Measurements from ENCODE around the gene CCDC159.
A peak's percentile ranks its signal among the peaks of the same experiment; 100 is the strongest.
"Not testable (repeated sequence)": the region's sequence is repeated elsewhere in the genome, so short reads cannot be mapped to it uniquely, and the experiment has no call there.

CCDC159 gene

DNA sequence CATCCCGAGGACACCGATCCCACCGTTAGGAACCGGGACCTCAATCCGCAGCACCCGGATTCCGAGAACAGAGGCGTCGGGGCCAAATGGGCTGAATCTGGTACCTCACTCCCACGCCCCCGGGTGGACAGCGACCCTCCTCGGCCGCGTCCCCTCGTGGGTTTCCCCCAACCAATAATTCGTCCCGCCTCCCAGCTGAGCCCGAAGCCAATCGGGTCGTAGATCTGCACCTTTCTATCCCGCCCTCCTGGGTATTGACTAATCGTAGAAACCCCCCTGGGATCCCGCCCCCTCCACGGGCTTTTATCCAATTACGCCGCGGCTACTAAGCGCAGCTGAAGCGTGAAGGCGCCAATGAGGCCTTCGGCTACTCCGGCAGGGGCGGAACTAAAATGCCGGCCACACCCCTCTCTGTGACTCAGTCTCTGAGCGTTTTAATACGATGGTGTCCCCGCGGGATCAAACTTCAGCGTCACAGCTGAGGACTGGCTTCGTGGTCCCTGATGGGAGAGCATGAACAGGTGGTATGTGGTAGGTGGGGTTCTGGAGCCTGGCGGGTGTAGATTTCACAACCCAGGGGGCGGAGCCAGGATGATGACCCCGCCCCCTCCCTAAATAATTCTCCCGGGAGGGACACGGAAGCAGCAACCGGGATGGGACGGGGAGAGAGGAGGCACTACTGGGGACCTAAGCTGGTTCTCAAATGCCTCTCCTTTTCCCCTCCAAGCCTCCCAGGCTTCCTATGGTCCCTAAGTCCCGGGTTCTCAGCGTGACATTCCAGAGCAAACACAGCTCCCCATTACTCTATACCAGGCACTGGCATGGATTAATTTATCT is at the start of gene CCDC159, which contains the start of gene TMEM205:
TSS of gene CCDC159 (plus strand) at position 416 of the 837 bp plus-strand sequence. CDS start at position 504, 88 bp downstream.
TSS of gene TMEM205 (minus strand) at position 165 of the 837 bp plus-strand sequence. CDS start 649 bp downstream, outside the sequence.
- DNase-seq, result peak; percentile 92

- no peak for DNase-seq
These were observed 46.1 kb upstream of the CCDC159 start for GRCh38 chr19:11299946-11300810.

DNA sequence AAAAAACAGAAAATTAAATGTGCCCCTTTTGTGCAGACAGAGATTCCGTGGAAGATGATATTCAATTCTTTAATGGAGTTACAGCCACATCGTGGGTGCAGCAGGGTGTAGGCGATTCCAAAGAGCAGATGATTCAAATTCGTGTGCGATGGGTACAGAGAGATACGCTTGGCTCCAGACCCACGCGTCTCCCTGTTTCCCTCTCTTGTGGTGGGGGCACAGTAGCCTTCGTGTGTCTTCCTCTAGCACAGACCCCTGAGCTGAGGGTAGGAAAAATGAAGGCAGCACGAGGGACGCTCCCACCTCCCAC is 45.6 kb upstream of the CCDC159 start:
- DNase-seq, result no peak

- no peak for DNase-seq
These were observed 41.4 kb upstream of the CCDC159 start for GRCh38 chr19:11304936-11305335.

- no peak for DNase-seq
These were observed 40.0 kb upstream of the CCDC159 start for GRCh38 chr19:11306337-11306736.

DNA sequence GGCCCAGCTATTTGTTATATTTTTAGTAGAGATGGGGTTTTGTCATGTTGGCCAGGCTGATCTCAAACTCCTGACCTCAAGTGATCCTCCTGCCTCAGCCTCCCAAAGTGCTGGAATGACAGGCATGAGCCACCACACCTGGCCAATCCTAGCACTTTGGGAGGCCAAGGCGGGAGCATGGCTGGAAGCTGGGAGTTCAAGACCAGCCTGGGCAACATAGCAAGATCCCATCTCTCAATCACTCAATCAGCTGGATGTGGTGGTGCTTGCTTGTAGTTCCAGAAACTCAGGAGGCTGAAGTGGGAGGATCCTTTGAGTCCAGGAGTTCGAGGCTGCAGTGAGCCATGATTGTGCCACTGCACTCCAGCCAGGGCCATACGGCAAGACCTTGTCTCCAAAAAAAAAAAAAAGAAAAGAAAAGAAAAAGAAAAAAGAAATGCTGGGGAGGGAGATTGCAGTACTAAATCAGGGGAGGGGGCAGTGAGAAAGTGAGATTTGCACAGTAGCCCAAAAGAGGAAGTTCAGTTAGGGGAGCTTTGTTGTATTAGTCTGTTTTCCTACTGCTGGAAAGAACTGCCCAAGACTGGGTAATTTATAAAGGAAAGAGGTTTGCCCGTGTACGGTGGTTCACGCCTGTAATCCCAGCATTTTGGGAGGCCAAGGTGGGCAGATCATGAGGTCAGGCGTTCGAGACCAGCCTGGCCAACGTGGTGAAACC is 25.9 kb upstream of the CCDC159 start:
- DNase-seq, result not testable (repeated sequence)

- DNase-seq, result no peak
These were observed 24.9 kb upstream of the CCDC159 start for GRCh38 chr19:11321191-11322126.

DNA sequence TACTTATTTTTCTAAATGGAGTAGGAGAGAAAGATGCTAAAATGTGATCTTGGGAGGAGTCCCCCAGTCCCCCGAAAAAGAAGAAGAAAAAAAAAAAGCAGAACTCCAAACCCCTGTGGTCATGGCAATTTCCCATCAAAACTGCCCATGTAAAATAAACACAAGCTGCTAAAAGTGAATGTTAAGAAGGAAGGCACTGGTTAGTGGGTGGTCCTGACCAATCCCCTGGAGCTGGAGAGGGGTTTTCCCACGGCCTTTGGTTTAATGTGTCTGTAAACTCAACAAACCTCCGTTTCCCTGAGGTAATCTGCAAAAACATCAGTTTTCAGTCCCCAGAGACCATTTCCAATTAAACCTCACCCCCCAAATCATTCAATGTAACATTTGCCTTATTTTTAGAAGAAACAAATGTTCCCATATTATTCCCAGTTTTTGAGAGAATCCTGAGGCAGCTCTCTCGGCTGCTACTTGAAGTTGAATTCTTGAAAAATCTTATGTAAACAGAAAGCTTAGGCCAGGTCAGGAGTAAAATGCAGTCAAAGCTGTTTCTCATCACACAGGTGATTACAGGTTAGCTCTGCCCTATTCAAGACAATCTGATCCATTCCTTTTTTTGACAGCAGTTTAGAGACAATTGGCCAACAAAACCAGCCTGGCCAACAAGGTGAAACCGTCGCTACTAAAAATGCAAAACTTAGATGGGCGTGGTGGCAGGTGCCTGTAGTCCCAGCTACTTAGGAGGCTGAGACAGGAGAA is 23.9 kb upstream of the CCDC159 start:
- DNase-seq, result no peak

DNA sequence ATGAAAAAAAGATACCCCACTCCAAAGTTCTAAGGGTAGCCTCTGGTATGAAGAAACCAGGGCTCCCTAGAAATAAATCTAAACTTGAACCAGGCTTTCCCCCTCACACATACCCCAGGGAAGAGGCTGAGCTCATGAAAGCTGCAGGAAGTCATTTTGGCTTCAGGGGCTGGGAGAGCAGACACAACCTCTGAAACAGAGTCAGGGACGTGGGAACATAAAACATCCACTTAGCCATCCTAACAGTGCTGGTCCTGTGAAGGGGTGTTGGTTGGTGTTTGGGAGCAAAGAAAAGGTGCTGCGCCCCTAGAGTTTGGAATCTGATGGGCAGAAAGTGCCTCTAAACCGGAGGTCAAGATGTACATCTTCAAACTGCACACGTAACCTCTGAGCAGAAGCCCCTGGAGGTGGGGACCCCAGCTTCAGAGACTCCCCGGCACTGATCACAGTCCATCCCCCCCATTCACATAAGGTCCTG is 22.7 kb upstream of the CCDC159 start:
- no peak for DNase-seq

- DNase-seq, result peak; percentile 99
These were observed 22.1 kb upstream of the CCDC159 start for GRCh38 chr19:11324079-11324661.

DNA sequence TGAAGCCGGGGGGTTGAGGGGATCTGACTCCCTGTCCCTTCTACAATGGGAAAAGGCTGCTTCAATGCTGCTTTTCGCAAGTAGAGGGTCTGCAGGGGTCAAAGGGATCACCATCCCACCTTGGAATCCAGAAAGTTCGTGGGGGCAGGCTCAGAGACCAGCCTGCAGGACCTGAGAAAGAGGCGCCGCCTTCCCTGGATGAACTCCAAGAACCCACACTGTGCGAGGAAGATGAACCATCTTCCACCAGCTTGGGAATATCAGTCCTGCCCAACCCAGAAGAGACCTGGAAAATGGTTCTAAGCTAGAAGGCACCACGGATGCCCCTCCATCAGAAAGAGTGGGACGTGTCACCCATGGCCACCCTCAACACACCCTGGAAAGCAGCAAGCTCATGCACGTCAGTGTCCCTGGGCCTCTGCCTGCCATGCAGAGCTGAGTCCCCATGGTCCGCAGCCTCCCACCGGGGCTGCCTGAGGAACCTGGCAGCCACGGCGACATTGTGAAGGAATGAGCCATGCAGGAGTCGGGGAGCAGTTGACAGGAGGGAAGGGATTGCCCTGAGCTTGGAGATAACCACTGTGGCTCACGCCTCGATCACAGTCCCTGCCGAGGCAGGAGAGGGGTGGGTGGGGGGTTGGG is 21.4 kb upstream of the CCDC159 start:
- no peak for DNase-seq

- DNase-seq, result no peak
These were observed 20.8 kb upstream of the CCDC159 start for GRCh38 chr19:11325544-11325943.

DNA sequence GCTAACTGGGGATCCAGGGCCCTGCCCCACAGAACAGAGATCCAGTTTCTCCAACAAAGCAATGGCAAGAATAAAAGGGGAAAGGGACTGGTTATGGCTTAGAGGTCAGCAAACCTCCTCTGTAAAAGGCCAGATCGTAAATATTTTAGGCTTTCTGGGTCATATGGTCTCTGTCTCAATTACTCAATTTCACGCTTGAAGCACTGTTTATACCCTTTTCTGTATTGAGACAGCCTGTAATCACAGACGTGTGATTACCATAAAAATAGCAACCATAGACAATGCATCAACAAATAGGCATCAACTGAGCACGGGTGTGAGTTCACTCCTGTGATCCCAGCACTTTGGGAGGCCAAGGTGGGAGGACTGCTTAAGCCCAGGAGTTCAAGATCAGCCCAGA is 16.2 kb upstream of the CCDC159 start:
- no peak for DNase-seq

GRCh38 chr19:11331502-11331901 is 14.8 kb upstream of the CCDC159 start:
- DNase-seq, result no peak

DNA sequence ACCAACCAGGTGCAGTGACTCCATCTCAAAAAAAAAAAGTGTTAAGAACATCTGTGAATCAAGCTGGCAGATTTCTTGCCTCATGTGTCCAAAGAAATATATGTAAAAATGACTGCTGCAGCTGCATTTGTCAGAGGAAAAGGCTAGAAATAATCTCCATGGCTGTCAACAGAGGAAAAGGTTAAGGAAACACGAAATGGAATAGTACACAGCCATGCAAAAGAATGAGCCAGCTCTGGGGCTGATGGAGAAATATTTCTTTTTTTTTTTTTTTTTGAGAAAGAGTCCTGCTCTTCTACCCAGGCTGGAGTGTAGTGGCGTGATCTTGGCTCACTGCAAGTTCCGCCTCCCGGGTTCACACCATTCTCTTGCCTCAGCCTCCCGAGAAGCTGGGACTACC is 13.5 kb upstream of the CCDC159 start:
- DNase-seq, result no peak

- DNase-seq, result not testable (repeated sequence)
These were observed 12.5 kb upstream of the CCDC159 start for GRCh38 chr19:11333838-11334237.

DNA sequence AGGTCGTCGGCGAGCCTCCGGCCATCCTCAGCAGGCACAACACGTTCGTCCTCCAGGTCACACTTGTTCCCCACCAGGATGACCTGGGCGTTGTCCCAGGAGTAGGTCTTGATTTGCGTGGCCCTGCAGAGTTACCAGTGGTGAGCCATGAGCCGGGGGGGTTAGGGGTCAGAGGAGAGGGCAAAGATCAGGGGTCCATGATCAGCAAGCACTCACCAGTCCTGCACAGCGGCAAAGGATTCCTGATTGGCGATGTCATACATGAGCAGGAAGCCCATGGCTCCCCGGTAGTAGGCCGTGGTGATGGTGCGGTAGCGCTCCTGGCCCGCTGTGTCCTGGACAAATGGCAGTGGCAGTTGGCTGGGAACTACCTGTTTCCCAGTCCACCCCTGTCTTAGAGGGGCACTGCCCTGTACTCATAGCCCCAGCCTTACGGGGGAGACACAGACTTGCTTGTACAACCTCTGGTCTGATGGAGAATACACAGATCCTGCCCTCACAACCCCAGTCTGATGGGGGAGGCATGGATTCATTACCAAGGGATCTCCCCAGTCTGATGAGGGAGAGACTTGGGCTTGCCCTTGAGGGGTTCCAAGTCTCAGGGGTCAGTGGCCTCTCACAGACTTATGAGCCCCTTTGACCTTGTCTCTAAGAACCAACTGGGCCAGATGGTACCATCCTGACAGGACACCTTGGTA is 10.7 kb upstream of the CCDC159 start:
- DNase-seq, result no peak

- no peak for DNase-seq
These were observed 9.2 kb upstream of the CCDC159 start for GRCh38 chr19:11337080-11337479.

- no peak for DNase-seq
These were observed 8.2 kb upstream of the CCDC159 start for GRCh38 chr19:11338121-11338520.

Measured in SIG-M5 (cell line).